Mammary epithelial cell (primary cell): Measurements from ENCODE around the gene NAMPT.

Experiments used
- EZH2 ChIP-seq: IDR thresholded peaks from 2 replicates; pipeline ENCODE4 v1.6.1; 2012; ENCODE audit warnings: low read length, inconsistent platforms, borderline replicate concordance
- TF ChIP-seq, protein P1 (sequence below), 2 donors: IDR thresholded peaks in 1 of 2; conservative IDR thresholded peaks in 1 of 2; 2 replicates each; pipeline ENCODE4 v1.5.1; 2011 to 2012; ENCODE audit warnings: inconsistent platforms in 2 of 2, low read length in 2 of 2, mild to moderate bottlenecking in 2 of 2, control low read depth in 1 of 2, low read depth in 1 of 2; ENCODE audit not compliant: insufficient read depth in 1 of 2; ENCODE audit errors: extremely low read depth in 1 of 2

DNA sequence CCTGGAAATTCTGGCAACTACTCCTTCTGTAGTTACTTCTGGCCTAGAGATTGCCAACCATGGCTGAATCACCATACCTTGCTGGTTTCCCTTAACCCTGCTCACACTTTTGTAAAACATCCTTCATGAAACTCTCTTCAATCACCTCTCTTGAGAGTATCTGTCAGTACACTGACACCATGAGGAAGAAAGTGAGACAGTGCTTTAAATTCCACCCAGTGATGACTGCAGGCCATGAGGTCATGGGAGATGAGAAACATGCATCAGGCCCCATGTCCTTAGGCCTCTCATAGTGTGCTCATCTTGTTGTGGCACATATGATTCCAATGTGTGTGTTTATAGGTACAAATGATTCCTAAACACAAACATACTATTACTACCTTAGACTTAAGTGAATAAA lies 24.6 kb upstream of the NAMPT start:
- TF ChIP-seq, protein P1, sequence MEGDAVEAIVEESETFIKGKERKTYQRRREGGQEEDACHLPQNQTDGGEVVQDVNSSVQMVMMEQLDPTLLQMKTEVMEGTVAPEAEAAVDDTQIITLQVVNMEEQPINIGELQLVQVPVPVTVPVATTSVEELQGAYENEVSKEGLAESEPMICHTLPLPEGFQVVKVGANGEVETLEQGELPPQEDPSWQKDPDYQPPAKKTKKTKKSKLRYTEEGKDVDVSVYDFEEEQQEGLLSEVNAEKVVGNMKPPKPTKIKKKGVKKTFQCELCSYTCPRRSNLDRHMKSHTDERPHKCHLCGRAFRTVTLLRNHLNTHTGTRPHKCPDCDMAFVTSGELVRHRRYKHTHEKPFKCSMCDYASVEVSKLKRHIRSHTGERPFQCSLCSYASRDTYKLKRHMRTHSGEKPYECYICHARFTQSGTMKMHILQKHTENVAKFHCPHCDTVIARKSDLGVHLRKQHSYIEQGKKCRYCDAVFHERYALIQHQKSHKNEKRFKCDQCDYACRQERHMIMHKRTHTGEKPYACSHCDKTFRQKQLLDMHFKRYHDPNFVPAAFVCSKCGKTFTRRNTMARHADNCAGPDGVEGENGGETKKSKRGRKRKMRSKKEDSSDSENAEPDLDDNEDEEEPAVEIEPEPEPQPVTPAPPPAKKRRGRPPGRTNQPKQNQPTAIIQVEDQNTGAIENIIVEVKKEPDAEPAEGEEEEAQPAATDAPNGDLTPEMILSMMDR (conservative IDR thresholded peaks at IDR 0.05 in 1 of 2, IDR thresholded peaks at IDR 0.05 in 1 of 2; ENCODE audit: extremely low read depth in 1 of 2, insufficient read depth in 1 of 2, low read depth in 1 of 2, low read length in 2 of 2) = peak in 1 of 2 donors; percentile 13
- no peak for TF ChIP-seq EZH2
